Liver (tissue), 9 donors: ENCODE measurements around the gene MACROD1. TPM values are rescaled to one million over a fixed set of nuclear protein-coding genes. Genes with fewer than 3 reads are reported as not detected.

Experiments used
- DNase-seq: peaks from one replicate; pipeline ENCODE4 v3.0.0-alpha.2; 2017; ENCODE audit warnings: low spot score
- H3K27ac ChIP-seq, 2 donors: one replicate each; pipeline ENCODE4 v1.7.0; 2013; ENCODE audit warnings: inconsistent platforms in 2 of 2, low read length in 2 of 2, control low read depth in 1 of 2, low read depth in 1 of 2, mild to moderate bottlenecking in 1 of 2
- H3K27me3 ChIP-seq, 4 donors: one replicate each; pipeline versions ENCODE4 v1.6.1 to v1.7.0; 2013; ENCODE audit warnings: low read length in 3 of 4, inconsistent platforms in 1 of 4, mild to moderate bottlenecking in 1 of 4, moderate library complexity in 1 of 4; ENCODE audit not compliant: control insufficient read depth in 4 of 4, insufficient read depth in 4 of 4
- H3K36me3 ChIP-seq, 4 donors: one replicate each; pipeline versions ENCODE4 v1.6.1 to v1.7.0; 2013; ENCODE audit warnings: low read length in 3 of 4, mild to moderate bottlenecking in 3 of 4, low read depth in 1 of 4, moderate library complexity in 1 of 4; ENCODE audit not compliant: control insufficient read depth in 4 of 4, insufficient read depth in 3 of 4
- H3K4me1 ChIP-seq, 4 donors: one replicate each; pipeline versions ENCODE4 v1.6.1 to v1.7.0; 2013; ENCODE audit warnings: low read length in 3 of 4, mild to moderate bottlenecking in 3 of 4, moderate library complexity in 1 of 4; ENCODE audit not compliant: control insufficient read depth in 4 of 4, insufficient read depth in 4 of 4
- H3K4me3 ChIP-seq, 3 donors: one replicate each; pipeline versions ENCODE4 v1.6.1 to v1.7.0; 2013; ENCODE audit warnings: low read length in 3 of 3, control low read depth in 1 of 3, low read depth in 1 of 3, mild to moderate bottlenecking in 1 of 3
- H3K9ac ChIP-seq, 2 donors: one replicate each; pipeline ENCODE4 v1.7.0; 2013; ENCODE audit warnings: low read length in 2 of 2, mild to moderate bottlenecking in 2 of 2, moderate library complexity in 2 of 2, control low read depth in 1 of 2, low read depth in 1 of 2
- H3K9me3 ChIP-seq, 4 donors: one replicate each; pipeline versions ENCODE4 v1.6.1 to v1.7.0; 2013; ENCODE audit warnings: low read length in 3 of 4; ENCODE audit not compliant: control insufficient read depth in 4 of 4
- EGR1 ChIP-seq, 2 donors: IDR thresholded peaks; 2 replicates each; pipeline ENCODE4 v1.6.1; 2016 to 2018; ENCODE audit warnings: antibody characterized with exemption in 2 of 2, low read depth in 2 of 2
- FOXA2 ChIP-seq: IDR thresholded peaks from 2 replicates; pipeline ENCODE4 v1.6.1; 2016; ENCODE audit warnings: antibody characterized with exemption
- GABPA ChIP-seq, 2 donors: IDR thresholded peaks in 1 of 2; conservative IDR thresholded peaks in 1 of 2; 2 replicates each; pipeline ENCODE4 v1.6.1; 2016; ENCODE audit warnings: antibody characterized with exemption in 2 of 2, mild to moderate bottlenecking in 1 of 2, moderate library complexity in 1 of 2
- HNF4G ChIP-seq: IDR thresholded peaks from 2 replicates; pipeline ENCODE4 v1.6.1; 2016; ENCODE audit warnings: antibody characterized with exemption
- JUND ChIP-seq, 2 donors: IDR thresholded peaks; 2 replicates each; pipeline ENCODE4 v1.6.1; 2016; ENCODE audit warnings: antibody characterized with exemption in 2 of 2
- RAD21 ChIP-seq, 2 donors: IDR thresholded peaks; 2 replicates each; pipeline ENCODE4 v1.6.1; 2016; ENCODE audit warnings: antibody characterized with exemption in 2 of 2, mild to moderate bottlenecking in 2 of 2
- SP1 ChIP-seq: IDR thresholded peaks from 2 replicates; pipeline ENCODE4 v1.6.1; 2018; ENCODE audit warnings: antibody characterized with exemption, mild to moderate bottlenecking
- TAF1 ChIP-seq: conservative IDR thresholded peaks from 2 replicates; pipeline ENCODE4 v1.6.1; 2016; ENCODE audit warnings: antibody characterized with exemption, mild to moderate bottlenecking
- YY1 ChIP-seq: IDR thresholded peaks from 2 replicates; pipeline ENCODE4 v1.6.1; 2016; ENCODE audit warnings: antibody characterized with exemption, mild to moderate bottlenecking
- WGBS: extraction: QIAGEN DNeasy Blood & Tissue Kit; methylation state at CpG from one replicate; pipeline ENCODE4 v1.1.7; 2013; 5-methylcytosine and 5-hydroxymethylcytosine counted together
- polyA plus RNA-seq, 2 donors: library from polyadenylated mRNA; stranded (reverse) in 1 of 2; unstranded in 1 of 2; fragments of 200-250 nt in 1 of 2; fragments of >200 nt in 1 of 2; fragmentation: Nextera tagmentation in 1 of 2; extraction: Ambion mirVana in 1 of 2; gene quantifications; one replicate each; pipeline versions ENCODE4 v1.2.1 to v1.2.3, GENCODE V29; 2013 to 2015
- total RNA-seq, 2 donors: library from RNA; depleted of rRNA; stranded (reverse); fragments of >200 nt; gene quantifications; one replicate each; pipeline ENCODE4 v1.2.3, GENCODE V29; 2014
- TF ChIP-seq, protein P1 (sequence below): fragments of 150-350 bp; IDR thresholded peaks from 2 replicates; pipeline ENCODE4 v1.5.1; 2017; ENCODE audit warnings: improper control_type of control experiment, low read depth, low read length; ENCODE audit not compliant: missing input control
- TF ChIP-seq, protein P2 (sequence below): IDR thresholded peaks from 2 replicates; pipeline ENCODE4 v1.6.1; 2016; ENCODE audit warnings: antibody characterized with exemption
- TF ChIP-seq, protein P3 (sequence below): IDR thresholded peaks from 2 replicates; pipeline ENCODE4 v1.6.1; 2016; ENCODE audit warnings: antibody characterized with exemption, mild to moderate bottlenecking
- donor health status: healthy.
- donor health status: healthy.
- donor health status: healthy.
- donor health status: healthy.
- donor health status: healthy.

MACROD1 gene
- total and polyA plus RNA-seq, 4 donors: 8.9 to 25.9 (median 13.1) TPM

DNA sequence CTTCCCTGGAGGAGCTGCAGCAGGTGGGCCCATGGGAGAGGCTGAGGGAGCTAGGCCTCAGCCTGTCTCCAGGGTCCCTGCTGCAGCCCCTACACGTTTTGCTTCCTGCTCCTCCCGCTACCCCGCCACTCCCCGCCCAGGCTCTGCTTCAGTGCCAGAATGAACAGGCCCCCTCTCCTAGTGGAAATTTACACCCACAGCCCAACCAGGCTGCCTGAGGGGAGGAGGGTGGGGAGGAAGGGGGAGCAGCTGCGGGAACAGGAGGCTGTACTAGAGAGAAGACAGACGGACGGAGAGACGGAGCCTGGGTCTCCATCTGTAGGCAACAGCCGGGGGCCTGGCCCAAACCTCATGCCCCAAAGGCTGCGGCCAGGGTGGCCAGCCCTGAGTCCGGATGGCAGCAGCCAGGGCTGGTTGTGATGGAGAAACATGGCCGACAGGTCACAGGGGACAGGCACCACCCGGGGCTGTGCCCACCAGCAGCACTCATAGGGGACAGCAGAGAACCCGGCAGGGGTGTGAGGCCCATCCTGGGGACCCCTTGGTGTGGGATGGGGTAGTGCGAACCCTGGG, 109.6 kb downstream of the MACROD1 start:
- 94% methylated on average over 15 of the region's 15 CpGs for WGBS
- H3K4me3 ChIP-seq: no peak overlapping the region
- no peaks in the 10 kb centered on the region for H3K36me3 ChIP-seq
- no peak for DNase-seq
- H3K27me3 ChIP-seq: no peaks in the 10 kb centered on the region
- no peak overlapping the region for H3K9ac ChIP-seq
- H3K4me1 ChIP-seq: peaks cover 0 to 4% (median 2%) of the 10 kb centered on the region in 4 donors
- H3K27ac ChIP-seq: no peak overlapping the region
- no peaks in the 10 kb centered on the region for H3K9me3 ChIP-seq
- TF ChIP-seq HNF4G: no peak
- TF ChIP-seq SP1: no peak
- no peak for TF ChIP-seq YY1

DNA sequence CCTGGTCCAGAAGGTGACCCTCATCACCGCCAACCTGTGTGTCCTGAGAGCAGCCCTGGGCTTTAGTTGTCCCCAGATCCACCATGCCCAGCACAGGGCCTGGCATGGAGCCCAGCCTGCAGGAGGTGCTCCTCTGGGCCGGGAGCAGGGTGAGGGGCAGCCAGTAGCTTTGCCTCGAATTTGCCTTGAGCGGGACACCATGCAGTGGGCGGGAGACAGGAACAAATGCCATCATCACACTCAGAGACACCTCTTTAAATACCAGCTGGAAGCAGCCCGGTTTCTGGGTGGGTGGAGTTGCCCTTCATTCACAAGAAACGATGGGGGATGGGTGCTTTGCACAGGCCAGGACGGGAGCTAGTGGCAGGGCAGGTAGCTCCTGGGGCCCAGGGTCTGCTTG, 110.8 kb downstream of the MACROD1 start:
- WGBS: 85% methylated on average over 8 of the region's 8 CpGs
- H3K9ac ChIP-seq: no peak overlapping the region
- no peak for DNase-seq

DNA sequence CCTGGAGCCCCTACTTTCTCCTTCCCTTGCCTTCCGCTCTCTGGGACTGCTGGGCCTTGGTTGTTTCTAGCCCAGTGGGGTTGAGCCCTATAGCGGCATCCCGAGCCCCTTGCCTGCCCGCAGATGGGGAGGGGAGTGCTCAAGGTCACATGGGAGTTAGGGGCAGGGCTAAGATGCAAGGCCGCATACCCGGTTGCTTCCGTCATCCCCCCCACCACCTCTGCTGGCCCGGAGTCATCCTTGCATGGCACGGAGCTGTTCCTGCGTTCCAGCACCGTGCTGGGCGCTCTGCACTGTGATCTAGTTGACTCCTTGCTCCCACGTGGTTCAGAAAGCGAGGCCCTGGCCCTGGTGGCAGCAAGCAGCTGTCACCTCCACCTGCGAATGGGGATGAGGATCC, 112.2 kb downstream of the MACROD1 start:
- Histone ChIP-seq H3K4me1 (no peaks in the 10 kb centered on the region), H3K9ac (no peak overlapping the region), H3K36me3 (no peaks in the 10 kb centered on the region), H3K27ac (no peak overlapping the region), H3K27me3 (no peaks in the 10 kb centered on the region), H3K4me3 (no peak overlapping the region), H3K9me3 (no peaks in the 10 kb centered on the region)
- WGBS: 93% methylated on average over 15 of the region's 15 CpGs
- TF ChIP-seq, protein P1, sequence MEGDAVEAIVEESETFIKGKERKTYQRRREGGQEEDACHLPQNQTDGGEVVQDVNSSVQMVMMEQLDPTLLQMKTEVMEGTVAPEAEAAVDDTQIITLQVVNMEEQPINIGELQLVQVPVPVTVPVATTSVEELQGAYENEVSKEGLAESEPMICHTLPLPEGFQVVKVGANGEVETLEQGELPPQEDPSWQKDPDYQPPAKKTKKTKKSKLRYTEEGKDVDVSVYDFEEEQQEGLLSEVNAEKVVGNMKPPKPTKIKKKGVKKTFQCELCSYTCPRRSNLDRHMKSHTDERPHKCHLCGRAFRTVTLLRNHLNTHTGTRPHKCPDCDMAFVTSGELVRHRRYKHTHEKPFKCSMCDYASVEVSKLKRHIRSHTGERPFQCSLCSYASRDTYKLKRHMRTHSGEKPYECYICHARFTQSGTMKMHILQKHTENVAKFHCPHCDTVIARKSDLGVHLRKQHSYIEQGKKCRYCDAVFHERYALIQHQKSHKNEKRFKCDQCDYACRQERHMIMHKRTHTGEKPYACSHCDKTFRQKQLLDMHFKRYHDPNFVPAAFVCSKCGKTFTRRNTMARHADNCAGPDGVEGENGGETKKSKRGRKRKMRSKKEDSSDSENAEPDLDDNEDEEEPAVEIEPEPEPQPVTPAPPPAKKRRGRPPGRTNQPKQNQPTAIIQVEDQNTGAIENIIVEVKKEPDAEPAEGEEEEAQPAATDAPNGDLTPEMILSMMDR: no peak
- no peak for TF ChIP-seq TAF1
- no peak for TF ChIP-seq RAD21 (IDR thresholded peaks at IDR 0.05)
- no peak for TF ChIP-seq FOXA2
- TF ChIP-seq, protein P2, sequence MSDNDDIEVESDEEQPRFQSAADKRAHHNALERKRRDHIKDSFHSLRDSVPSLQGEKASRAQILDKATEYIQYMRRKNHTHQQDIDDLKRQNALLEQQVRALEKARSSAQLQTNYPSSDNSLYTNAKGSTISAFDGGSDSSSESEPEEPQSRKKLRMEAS: no peak
- TF ChIP-seq SP1: no peak
- TF ChIP-seq, protein P3, sequence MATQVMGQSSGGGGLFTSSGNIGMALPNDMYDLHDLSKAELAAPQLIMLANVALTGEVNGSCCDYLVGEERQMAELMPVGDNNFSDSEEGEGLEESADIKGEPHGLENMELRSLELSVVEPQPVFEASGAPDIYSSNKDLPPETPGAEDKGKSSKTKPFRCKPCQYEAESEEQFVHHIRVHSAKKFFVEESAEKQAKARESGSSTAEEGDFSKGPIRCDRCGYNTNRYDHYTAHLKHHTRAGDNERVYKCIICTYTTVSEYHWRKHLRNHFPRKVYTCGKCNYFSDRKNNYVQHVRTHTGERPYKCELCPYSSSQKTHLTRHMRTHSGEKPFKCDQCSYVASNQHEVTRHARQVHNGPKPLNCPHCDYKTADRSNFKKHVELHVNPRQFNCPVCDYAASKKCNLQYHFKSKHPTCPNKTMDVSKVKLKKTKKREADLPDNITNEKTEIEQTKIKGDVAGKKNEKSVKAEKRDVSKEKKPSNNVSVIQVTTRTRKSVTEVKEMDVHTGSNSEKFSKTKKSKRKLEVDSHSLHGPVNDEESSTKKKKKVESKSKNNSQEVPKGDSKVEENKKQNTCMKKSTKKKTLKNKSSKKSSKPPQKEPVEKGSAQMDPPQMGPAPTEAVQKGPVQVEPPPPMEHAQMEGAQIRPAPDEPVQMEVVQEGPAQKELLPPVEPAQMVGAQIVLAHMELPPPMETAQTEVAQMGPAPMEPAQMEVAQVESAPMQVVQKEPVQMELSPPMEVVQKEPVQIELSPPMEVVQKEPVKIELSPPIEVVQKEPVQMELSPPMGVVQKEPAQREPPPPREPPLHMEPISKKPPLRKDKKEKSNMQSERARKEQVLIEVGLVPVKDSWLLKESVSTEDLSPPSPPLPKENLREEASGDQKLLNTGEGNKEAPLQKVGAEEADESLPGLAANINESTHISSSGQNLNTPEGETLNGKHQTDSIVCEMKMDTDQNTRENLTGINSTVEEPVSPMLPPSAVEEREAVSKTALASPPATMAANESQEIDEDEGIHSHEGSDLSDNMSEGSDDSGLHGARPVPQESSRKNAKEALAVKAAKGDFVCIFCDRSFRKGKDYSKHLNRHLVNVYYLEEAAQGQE: no peak
- no peak for TF ChIP-seq JUND (IDR thresholded peaks at IDR 0.05)
- DNase-seq: no peak

More for the DNA sequence above, 110.8 kb downstream of the MACROD1 start:
- TF ChIP-seq RAD21 (IDR thresholded peaks at IDR 0.05) (no peak), TAF1 (no peak), YY1 (no peak), EGR1 (IDR thresholded peaks at IDR 0.05; ENCODE audit: low read depth in 2 of 2) (no peak), GABPA (IDR thresholded peaks at IDR 0.05 in 1 of 2, conservative IDR thresholded peaks at IDR 0.05 in 1 of 2) (no peak)
- TF ChIP-seq, protein P2: no peak
- Histone ChIP-seq H3K9me3 (no peaks in the 10 kb centered on the region), H3K4me1 (no peaks in the 10 kb centered on the region), H3K27ac (no peak overlapping the region), H3K27me3 (no peaks in the 10 kb centered on the region), H3K4me3 (no peak overlapping the region), H3K36me3 (no peaks in the 10 kb centered on the region)
